Adrenal gland (tissue), 5 donors: ENCODE data around the gene ZFP36L1.

Experiments used
- POLR2A ChIP-seq, 2 donors: fragments of 450-650 bp; IDR thresholded peaks; one replicate each; pipeline ENCODE4 v1.6.1; 2017; ENCODE audit warnings: antibody characterized with exemption in 2 of 2, mild to moderate bottlenecking in 2 of 2, moderate library complexity in 1 of 2
- TF ChIP-seq, protein P1 (sequence below), 6 experiments: fragments of 450-650 bp in 4 of 6; fragments of 200-600 bp in 2 of 6; sonication (generic) in 1 of 6; IDR thresholded peaks; 1 replicate in 5 of 6; 2 replicates in 1 of 6; pipeline versions ENCODE4 v1.5.1 to v1.8.0; 2016 to 2021; ENCODE audit warnings: antibody characterized with exemption in 6 of 6, mild to moderate bottlenecking in 2 of 6, moderate library complexity in 1 of 6
- donor health status: DM: no; HTN: no; CAD: no.

DNA sequence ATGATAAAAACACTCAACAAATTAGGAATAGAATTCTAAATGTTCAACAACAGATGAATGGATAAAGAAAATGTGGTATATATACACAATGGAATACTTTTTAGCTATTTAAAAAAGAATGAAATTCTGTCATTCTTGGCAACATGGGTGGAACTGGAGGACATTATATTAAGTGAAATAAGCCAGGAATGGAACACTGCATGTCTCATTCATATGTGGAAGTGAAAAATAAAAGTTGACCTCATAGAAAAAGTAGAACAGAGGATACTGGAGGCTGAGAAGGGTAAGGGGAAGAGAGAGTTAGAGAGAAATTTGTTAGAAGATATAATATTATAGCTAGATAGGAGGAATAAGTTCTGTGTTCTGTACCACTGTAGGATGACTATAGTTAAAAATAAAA, 35.8 kb upstream of the ZFP36L1 start:
- TF ChIP-seq, protein P1, sequence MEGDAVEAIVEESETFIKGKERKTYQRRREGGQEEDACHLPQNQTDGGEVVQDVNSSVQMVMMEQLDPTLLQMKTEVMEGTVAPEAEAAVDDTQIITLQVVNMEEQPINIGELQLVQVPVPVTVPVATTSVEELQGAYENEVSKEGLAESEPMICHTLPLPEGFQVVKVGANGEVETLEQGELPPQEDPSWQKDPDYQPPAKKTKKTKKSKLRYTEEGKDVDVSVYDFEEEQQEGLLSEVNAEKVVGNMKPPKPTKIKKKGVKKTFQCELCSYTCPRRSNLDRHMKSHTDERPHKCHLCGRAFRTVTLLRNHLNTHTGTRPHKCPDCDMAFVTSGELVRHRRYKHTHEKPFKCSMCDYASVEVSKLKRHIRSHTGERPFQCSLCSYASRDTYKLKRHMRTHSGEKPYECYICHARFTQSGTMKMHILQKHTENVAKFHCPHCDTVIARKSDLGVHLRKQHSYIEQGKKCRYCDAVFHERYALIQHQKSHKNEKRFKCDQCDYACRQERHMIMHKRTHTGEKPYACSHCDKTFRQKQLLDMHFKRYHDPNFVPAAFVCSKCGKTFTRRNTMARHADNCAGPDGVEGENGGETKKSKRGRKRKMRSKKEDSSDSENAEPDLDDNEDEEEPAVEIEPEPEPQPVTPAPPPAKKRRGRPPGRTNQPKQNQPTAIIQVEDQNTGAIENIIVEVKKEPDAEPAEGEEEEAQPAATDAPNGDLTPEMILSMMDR (IDR thresholded peaks at IDR 0.05), result no peak
- no peak for TF ChIP-seq POLR2A (IDR thresholded peaks at IDR 0.05)
